ENCODE results near the gene NBAS. TPM values are rescaled to one million over a fixed set of nuclear protein-coding genes. Genes with fewer than 3 reads are reported as not detected.

The NBAS gene
- total and polyA plus RNA-seq, 2 of the 13 experiments (the other 11 are each of a cell fraction or from before 2014, with no cell fraction given): 33.6 to 58.7 TPM

GRCh38 chr2:15596968-15597367 lies 35.8 kb upstream of the NBAS start (continued):
- TF ChIP-seq ZNF597 (CRISPR knock-in tag; IDR thresholded peaks at IDR 0.05): no peak

GRCh38 chr2:15596350-15596749 lies 35.2 kb upstream of the NBAS start:
- H3K4me3 ChIP-seq (replicated peaks in 1 of 3; ENCODE audit: insufficient read depth in 1 of 3, low read depth in 2 of 3, low read length in 3 of 3): no peak overlapping the region
- DNase-seq (ENCODE audit: low spot score) (no peak), FAIRE-seq (no peak), ATAC-seq (no peak)
- H3K27ac ChIP-seq (ENCODE audit: extremely low read length, insufficient read depth, low read length): no peak overlapping the region
- H4K20me1 ChIP-seq (ENCODE audit: insufficient read depth, low read length): peaks cover 9% of the 10 kb centered on the region
- 96% methylated on average over 2 of the region's 2 CpGs for WGBS (ENCODE audit: low lambda C conversion rate)
- intact Hi-C loops (cut with micrococcal nuclease; ENCODE audit: unreplicated experiment) (no loop called here), in situ Hi-C loops (cut with HindIII; ENCODE audit: extremely low pct_ligation_motif_present, low pct_unique_long_range_greater_than_20kb) (loop anchor here (25.0 kb wide), 3 partner anchors 584 to 959 kb away; partner anchors contain the start of gene LRATD1)
- CTCF ChIA-PET (ENCODE audit: low intra/inter-chr PET ratio, low total read pairs): no interaction called here
- no peak overlapping the region for H3K4me2 ChIP-seq (ENCODE audit: low read depth, low read length)
- POLR2A ChIA-PET: no interaction called here
- H3K79me2 ChIP-seq (ENCODE audit: insufficient read depth, low read length): peaks cover 42% of the 10 kb centered on the region
- no TSS peak for BruUV-seq (replicated peaks)
- no peaks in the 10 kb centered on the region; a peak in 1 of 5 replicates for H3K27me3 ChIP-seq (ENCODE audit: control insufficient read depth in 1 of 2, insufficient read depth in 2 of 2, low read length in 2 of 2)
- TF ChIP-seq TRIM24 (CRISPR knock-in tag; IDR thresholded peaks at IDR 0.05): no peak
- TF ChIP-seq MTF2 (CRISPR knock-in tag; IDR thresholded peaks at IDR 0.05; ENCODE audit: borderline replicate concordance): no peak
- no peak for TF ChIP-seq CBX1 (IDR thresholded peaks at IDR 0.05; ENCODE audit: low read depth)
- TF ChIP-seq ATRX (CRISPR knock-in tag; IDR thresholded peaks at IDR 0.05; ENCODE audit: borderline replicate concordance): no peak
- no peak for TF ChIP-seq ZKSCAN8 (CRISPR knock-in tag; IDR thresholded peaks at IDR 0.05; ENCODE audit: borderline replicate concordance)
- TF ChIP-seq ZNF800 (CRISPR knock-in tag; IDR thresholded peaks at IDR 0.05): no peak
- TF ChIP-seq ZC3H13 (CRISPR knock-in tag; IDR thresholded peaks at IDR 0.05): no peak
- TF ChIP-seq ZIK1 (CRISPR knock-in tag; IDR thresholded peaks at IDR 0.05; ENCODE audit: borderline replicate concordance, low read depth): no peak
- no peak for TF ChIP-seq ZNF317 (CRISPR knock-in tag; IDR thresholded peaks at IDR 0.05)
- no peak for TF ChIP-seq ZNF33A (CRISPR knock-in tag; IDR thresholded peaks at IDR 0.05; ENCODE audit: borderline replicate concordance)
- no peak for TF ChIP-seq FLYWCH1 (CRISPR knock-in tag; IDR thresholded peaks at IDR 0.05)
- TF ChIP-seq U2AF2 (IDR thresholded peaks at IDR 0.05; ENCODE audit: low read depth, low read length): no peak
- TF ChIP-seq HNRNPLL (IDR thresholded peaks at IDR 0.05; ENCODE audit: low read depth, low read length, poor library complexity, severe bottlenecking): no peak
- no peak for TF ChIP-seq ZBTB43 (CRISPR knock-in tag; conservative IDR thresholded peaks at IDR 0.05)
- no peak overlapping the region for H3K9ac ChIP-seq (ENCODE audit: insufficient read depth, low read depth, low read length)
- H3K9me3 ChIP-seq (ENCODE audit: low read length): no peaks in the 10 kb centered on the region
- no peak overlapping the region for H2AFZ ChIP-seq (ENCODE audit: low read length)
- peaks cover 23% of the 10 kb centered on the region for H3K4me1 ChIP-seq (ENCODE audit: insufficient read depth, low read length)
- H3K36me3 ChIP-seq (replicated peaks in 1 of 2; ENCODE audit: control insufficient read depth in 1 of 2, insufficient read depth in 2 of 2, low read length in 2 of 2): peaks cover 22 to 54% of the 10 kb centered on the region in 2 experiments

Data from HepG2 (cell line).